GM19463 (cell line): ENCODE results near the gene ILKAP.

Experiments used
- ATAC-seq: cut with Tn5 transposase; IDR thresholded peaks from one replicate; pipeline ENCODE4 v1.9.1; 2021; ENCODE audit warnings: mild to moderate bottlenecking, moderate library complexity; ENCODE audit not compliant: unreplicated experiment

Gene ILKAP

DNA sequence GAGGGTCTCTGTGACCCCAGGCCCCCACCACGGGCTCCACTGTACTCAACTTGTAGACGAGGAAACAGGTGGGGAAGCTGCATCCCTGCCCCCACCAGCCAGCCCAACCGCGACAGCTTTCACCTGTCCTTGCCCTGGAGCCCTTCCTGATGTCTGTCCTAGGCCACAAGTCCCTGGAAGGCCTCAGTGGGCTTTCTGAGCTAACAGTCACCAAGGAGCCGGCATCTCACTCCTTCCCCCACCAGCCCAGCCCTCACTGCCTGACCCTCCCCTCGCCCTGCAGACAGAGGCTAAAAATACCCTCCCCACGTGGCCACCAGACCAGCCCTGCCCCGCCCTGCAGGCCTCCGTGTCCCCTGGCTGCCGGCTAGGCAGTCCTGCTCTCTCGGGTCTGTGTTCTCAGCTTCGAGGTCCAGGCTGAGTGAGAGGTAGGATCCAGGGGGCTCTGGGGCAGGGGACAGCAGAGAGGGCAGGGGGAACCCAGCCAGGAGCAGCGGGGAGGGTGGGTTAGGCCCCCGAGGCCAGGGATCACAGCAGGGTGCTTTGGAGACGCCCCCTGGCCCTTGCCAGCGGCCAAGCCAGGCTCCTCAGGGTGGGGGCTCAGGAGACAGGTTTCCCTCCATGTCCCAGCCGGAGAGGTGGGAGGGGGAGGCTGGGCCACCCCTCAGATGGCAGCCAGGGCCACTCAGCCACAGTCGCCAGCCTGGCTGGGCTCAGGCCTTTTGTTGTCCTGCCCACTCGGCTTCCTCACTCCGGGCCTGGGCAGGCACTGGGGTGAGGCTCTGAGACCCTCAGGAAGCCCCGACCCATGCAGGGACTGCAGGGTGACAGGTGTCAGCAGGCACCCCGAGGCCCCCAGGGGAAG is 64.9 kb downstream of the ILKAP start, which contains the start of gene KLHL30:
Gene KLHL30, plus strand, starts transcription at position 338 of the 865 bp plus-strand sequence. CDS start 2,087 bp downstream, outside the sequence.
- no peak for ATAC-seq

DNA sequence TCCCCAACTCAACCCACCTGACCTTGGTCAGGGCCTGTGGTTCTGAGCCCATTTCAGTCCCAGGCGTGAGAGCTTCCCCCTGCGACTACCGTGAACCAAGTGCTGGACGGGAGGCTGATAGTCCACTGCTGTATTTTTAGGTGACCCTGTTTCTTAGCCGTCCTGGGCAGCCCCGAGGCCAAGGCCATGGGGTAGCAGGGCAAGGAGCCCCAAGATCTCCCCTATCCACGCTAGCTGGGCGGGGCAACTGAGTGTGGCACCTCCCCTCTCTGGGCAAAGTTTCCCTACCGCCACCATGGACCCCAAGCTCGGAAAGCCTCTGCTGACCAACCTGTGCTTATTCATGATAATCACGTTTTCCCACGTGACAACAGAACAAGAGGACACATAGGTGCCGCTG is 65.6 kb downstream of the ILKAP start:
- ATAC-seq: no peak

DNA sequence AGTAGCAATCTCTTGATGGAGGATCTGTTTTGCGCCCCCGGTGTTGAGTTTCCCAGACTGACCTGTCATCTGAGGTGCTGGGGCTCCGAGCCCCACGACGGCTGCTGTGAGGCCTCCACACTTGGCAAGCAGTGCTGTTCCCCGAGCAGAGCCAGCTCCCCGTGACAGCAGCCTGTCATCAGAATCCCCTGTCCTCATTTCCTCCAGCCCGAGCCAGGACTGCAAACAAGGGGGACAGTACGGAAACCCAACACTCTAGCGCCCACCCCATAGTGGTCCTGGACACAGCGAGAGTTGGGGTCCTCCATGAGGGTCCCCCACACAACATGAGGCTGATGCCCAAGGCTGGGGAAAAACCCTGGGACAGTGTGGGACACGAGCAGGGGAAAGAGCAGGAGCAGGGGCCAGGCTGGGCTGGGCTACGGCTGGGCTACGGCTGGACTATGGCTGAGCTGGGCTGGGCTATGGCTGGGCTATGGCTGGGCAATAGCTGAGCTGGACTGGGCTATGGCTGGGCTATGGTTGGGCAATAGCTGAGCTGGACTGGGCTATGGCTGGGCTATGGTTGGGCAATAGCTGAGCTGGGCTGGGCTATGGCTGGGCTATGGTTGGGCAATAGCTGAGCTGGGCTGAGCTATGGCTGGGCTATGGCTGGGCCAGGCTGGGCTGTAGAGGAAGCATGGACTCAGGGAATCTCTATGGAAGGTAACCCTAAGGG is 66.5 kb downstream of the ILKAP start:
- ATAC-seq: no peak

DNA sequence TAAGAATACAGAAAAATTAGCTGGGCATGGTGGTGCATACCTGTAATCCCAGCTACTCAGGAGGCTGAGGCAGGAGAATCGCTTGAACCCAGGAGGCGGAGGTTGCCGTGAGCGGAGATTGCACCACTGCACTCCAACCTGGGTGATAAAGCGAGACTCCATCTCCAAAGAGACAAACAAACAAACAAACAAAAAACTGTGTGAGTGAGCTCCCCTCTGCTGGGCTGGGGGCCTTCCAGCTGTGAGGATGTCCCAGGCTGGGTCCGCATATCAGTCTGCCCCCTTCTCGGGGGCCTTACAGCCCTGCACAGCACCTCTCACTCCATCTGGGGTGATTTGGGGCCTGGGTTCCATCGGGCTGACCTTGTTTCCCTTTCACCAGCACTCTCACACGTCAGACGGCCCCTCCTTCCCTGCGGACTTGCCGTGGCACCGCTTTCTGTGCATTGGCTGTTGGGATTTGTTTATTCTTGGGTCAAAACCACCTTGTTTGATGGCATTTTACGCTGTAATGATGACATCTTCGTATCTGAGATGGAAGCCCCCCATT is 67.8 kb downstream of the ILKAP start:
- ATAC-seq: no peak

DNA sequence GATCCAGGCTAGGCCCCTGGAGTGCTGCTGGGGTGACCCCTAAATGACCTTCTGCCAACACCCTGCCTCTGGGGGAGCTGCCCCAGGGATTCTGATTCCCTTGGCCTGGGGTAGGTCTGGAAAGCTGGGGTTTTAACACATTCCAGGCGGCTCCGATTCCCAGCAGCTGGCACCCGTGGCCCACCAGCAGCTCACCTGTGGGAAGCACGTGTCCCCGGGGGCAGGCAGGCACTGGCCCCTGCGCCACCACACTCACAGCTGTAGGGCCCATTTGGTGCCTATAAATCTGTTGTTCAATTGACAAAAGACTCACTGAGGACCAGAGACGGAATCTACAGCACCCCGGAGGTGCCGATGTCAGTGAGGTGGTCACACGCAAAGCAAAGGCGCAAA is 69.1 kb downstream of the ILKAP start:
- ATAC-seq: no peak

DNA sequence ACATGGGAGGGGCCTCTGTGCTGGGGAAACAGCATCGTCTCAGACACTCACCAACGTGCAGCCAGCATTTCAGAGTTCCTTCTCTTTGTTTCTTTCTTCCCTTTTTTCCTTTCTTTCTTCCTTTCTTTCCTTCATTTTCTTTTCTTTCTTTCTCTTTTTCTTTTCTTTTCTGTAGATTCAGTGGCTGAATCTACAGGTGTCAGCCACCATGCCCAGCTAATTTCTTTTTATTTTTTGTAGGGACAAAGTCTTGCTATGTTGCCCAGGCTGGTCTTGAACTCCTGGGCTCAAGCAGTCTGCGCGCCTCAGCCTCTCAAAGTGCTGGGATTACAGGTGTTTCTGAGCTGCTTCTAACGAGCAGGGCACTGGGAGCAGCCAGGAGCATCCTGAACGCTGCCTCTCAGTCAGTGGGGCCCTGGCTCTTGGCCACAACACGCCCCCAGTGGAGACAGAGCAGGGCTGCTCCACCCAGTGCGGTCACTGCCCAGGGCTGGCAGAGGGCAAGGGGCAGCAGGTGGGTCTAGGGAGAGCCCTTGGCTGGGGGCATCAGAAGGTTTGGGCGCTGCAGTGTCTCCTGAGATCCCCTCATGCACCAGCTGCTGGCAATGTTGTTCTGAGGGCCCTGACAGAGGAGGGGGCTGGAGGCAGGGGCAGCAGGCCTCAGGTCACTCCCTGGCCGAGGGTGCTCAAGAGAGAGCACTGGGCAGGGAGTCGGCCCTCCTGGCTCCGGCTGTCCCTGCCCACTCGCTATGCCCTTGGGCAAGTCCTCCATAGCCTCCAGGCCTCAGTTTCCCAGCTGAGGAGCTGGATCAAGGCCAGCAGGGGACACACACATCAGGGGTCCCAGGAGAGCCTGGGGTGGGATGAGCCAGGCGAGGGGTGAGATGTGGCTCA is 69.7 kb downstream of the ILKAP start:
- no peak for ATAC-seq

DNA sequence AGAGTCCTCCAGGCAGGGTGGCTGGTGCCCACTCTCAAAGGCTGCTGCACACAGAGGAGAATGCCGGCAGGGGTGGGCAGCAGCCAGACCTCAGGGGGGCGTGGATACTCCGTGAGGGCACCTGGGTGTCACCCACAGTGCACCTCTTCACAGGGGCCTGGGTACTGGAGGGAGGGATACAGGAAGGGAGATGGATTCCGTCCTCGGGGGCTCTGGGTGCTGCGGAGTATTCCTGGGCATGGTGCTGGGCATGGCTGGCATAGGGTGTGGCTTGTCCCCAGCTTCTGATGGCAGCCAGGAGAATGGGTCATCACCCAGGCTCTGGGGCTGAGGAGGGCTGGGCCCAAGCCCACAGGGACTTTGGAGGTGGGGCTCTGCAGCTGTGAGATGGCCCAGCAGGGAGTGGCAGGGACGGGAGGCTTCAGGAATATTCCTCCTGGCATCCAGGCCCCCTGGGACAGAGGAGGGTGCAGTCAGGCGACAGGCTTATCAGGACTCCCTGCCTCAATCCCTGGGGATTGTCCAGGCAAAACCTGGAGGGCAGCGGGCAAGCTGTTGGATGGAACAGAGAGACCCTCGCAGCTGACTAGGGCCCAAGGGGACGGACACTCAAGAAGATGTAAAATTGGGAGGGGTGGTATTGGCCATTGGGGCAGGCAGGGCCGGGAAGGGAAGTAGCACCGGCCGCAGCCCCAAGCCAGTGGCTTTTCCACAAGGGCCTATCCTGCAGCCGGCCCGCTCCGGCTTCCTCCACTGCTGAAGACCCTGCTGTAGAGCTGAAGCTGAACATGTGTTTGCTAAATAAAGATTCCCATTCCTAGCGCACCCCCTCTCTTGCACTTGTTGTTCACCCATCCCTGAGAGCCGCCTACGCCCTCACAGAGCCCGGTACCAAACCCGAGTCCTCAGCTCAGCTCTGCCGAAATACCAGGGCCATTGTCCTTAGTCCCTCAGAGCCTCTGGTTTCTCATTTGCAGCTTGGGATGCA is 70.7 kb downstream of the ILKAP start:
- no peak for ATAC-seq

DNA sequence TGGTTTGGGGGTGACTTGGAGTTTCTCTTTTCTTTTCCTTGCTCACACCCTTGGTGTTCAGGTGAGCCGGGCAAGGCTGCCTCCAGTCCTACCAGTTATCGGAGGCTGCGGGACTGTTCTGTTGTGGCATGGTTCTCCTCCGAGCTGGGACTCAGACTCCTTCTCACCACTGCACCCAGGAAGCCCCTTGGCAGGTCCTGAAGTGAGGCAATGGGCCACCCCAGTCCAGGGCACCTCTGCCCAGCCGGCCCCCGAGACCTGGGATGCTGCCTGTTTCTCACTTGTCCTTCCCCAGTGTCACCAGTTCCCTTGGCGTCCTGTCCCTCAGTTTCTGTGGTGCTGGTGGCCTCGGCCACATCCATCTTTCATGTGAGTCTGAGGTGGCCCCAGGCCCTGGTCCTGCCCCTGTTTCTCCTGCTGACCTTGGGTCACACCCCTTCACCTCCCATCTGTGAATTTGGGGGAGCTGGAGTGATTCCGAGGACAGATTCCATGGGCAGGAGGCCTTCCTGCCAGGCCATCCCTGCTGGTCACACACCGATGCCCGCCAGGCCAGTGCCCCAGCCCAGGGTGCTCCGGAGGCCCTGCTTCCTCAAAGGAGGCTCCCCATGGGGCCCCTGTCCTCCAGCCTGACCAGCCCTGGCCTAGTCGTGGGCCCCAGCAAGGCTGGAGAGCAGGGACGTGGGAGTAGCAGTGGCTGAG is 71.6 kb downstream of the ILKAP start:
- no peak for ATAC-seq

DNA sequence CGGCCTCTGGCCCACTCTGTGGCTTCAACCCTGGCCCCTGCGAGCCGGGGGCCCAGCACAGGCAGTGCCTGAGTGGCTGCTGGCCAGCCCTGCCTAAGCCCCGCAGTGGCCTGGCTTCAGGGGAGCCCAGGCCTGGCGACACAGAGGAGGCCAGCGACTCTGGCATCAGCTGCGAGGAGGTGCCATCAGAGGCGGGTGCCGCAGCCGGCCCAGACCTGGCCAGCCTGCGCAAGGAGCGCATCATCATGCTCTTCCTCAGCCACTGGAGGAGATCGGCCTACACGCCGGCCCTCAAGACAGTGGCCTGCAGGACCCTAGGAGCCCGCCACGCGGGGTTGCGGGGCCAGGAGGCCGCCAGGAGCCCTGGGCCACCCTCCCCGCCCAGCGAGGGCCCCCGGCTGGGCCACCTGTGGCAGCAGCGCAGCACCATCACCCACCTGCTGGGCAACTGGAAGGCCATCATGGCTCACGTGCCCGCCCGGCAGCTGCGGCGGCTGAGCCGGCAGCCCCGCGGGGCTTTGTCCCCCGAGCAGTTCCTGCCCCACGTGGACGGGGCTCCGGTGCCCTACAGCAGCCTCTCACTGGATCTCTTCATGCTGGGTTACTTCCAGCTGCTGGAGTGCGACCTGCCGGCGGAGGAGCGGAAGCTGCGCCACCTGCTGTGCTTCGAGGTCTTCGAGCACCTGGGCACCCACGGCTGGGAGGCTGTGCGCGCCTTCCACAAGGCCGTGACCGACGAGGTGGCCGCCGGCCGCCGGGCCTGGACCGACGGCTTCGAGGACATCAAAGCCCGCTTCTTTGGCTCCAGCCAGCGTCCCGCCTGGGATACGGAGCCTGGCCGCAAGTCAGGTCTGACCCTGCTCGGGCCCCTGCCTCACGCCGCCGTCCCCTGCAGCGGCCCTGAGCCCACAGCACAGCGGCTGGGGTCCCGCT is 72.5 kb downstream of the ILKAP start:
- no peak for ATAC-seq

DNA sequence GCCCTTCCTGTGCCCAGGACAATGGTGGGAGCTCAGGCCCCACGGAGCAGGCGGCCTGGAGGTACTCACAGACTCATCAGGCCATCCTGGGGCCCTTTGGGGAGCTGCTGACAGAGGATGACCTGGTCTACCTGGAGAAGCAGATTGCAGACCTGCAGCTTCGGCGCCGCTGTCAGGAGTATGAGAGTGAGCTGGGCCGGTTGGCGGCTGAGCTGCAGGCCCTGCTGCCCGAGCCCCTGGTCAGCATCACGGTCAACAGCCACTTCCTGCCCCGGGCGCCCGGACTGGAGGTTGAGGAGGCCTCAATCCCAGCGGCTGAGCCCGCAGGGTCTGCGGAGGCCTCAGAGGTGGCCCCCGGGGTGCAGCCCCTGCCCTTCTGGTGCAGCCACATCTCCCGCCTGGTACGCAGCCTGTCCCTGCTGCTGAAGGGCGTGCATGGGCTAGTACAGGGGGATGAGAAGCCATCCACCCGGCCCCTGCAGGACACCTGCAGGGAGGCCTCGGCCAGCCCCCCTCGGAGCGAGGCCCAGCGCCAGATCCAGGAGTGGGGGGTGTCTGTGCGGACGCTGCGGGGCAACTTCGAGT is 73.3 kb downstream of the ILKAP start:
- no peak for ATAC-seq

DNA sequence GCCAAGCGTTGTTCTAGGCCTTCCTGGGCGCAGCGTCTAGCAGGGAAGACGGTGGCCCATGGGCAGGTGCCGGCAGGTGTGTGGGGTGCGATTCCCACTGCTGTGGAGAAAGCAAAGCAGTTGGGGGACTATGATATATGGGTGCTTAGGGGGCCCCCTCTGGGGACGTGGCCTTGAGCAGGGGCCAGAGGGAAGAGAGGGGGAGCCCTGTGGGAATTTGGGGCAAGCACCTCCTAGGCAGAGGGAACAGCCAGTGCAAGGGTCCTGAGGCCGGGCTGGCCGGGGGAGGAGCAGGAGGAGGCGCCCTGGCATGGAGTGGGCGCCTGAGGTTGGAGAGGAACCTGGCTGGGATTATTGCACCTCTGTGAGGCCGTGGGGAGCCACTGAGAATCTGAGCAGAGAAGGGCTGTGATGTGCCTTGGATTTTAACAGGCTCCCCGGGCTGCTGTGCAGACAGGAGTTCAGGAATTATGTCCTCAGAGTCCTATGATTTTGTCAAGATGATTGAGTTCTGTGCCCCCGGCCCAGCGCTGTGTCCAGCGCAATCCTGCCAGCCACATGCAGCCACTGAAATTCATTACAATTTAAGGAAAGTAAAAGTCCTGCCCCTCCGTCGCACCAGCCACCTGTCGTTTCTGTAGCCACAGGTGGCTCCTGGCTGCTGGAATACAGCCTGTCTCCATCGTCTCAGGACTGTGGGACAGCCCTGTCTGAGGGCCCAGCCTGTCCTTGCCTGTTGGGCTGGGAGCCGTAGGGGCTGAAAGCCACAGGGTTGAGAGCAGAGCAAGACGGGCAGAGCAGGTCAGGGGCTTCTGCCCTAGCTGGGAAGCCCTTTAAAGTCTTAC is 74.1 kb downstream of the ILKAP start:
- no peak for ATAC-seq

DNA sequence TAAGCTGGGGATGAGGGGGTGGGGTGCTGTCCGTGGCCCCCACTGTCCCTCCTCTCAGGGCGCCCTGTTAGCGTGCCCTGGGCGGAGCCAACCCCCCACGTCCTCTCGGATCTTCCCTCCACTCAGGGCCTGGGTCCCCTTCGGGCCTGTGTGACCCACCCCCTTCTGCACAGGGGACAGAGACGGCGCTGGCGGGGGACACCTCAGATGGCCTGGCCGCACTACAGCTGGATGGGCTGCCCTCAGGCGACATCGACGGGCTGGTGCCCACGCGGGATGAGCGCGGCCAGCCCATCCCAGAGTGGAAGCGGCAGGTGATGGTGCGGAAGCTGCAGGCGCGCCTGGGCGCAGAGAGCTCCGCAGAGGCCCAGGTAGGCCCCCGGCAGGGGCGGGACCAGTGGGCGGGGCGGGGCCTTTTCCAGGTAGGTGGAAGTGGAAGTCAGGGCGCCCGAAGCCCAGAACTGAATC is 74.9 kb downstream of the ILKAP start:
- ATAC-seq: no peak

DNA sequence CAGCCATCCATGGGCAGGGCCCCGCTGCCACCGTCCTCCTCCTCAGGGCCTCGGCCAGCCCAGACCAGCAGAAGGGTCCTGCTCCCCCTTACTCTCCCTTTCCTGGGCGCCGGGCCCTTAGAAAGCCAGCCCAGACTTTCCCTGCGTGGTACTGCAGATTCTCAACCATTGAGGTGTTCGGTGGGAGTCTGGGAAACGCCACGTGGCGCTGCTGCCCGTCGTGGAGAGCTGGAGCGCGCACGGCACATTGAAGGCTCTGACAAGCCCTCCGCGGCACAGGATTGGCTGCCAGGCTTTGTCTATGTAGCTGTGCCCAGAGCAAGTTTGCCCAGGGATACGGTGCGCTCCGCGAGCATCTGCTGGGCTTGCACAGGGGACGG is 75.4 kb downstream of the ILKAP start:
- ATAC-seq: no peak

DNA sequence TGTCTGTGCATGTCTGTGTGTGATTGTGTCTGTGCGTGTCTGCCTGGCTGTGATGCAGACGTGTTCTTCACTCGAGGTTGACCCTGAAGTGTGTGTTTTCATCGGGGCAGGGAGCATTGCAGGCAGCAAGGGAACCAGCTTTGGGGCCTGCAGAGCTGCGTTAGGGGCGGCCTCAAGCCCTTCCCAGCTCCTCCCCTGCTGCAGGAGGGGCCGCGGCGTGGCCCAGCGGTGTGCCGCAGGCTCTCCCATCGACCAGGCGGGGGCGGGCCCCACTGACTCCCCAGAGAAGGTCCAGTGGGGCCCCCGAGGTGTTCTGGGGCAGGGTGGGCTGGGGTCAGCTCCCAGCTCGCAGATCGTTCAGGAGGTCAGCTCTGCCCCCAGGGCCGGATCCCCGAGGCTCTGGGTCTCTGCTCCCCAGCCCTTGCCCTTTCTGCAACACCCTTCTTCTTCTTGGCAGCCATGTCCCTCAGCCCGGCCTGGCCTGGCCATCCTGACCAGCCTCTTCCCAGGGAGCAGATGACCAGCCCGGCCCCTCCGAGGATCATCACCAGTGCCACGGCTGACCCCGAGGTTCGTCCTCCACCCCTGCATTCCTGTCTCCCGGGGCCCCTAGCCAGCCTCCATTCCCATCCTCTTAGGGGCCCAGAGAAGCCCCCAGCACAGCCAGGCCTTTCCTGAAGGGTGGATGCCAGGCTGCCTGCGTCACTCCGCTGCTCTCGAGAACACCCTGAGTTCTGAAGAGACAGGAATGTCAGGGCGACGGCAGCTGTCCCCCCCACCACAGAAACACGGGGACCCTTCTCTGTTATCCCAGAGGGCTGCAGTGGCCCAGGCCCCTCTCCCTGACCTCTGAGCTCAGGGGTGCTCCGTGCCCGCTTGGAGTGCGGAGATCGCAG is 76.1 kb downstream of the ILKAP start:
- ATAC-seq: no peak

DNA sequence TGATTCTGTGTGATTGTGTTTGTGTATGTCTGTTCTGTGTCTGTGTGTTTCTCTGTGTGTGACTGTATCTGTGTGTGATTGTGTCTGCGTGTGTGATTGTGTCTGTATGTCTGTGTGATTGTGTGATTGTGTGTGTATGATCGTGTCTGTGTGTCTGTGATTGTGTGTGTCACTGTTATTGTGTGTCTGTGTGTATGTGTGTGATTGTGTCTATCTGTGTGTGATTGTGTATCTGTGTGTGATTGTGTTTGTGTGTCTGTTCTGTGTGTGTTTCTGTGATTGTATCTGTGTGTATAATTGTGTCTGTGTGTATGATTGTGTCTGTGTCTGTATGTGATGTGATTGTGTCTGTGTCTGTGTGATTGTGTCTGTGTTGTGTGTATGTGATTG is 76.7 kb downstream of the ILKAP start:
- no peak for ATAC-seq

DNA sequence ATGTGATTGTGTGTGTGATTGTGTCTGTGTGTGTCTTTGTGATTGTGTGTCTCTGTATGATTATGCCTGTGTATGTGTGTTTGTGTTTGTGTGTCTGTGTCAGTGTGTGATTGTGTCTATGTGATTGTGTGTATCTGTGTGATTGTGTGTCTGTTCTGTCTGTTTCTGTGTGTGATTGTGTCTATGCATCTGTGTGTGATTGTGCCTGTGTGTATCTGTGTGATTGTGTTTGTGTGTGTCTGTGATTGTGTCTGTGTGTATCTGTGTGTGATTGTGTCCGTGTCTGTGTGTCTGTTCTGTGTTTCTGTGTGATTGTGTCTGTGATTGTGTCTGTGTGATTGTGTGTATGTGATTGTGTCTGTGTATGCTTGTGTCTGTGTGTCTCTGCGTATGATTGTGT is 77.2 kb downstream of the ILKAP start:
- no peak for ATAC-seq
